Measurements from ENCODE around the gene GPHA2. TPM values are rescaled to one million over a fixed set of nuclear protein-coding genes. Genes with fewer than 3 reads are reported as not detected.

GPHA2 gene
- total RNA-seq, 1 experiment from 2014 or later: not detected

DNA sequence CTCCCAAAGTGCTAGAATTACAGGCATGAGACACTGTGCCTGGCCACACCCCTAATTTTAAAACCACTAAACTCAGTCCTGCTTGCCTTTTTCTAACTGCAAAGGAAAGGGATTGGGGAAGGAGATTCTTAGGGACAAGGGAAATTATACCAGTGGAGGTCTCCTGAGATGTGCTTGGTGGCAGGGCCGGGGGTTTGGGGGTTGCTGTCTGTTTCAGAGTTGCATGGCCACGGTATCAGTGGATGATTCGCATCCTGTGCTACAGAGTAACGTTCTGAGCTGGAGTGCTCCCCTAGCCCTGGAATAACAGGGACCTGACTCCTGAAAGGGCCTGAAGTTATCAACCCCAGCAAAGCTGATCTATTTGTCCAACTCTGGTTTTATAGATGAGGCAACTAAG lies 846 bp upstream of the GPHA2 start:
- no peaks in the 10 kb centered on the region for H3K36me3 ChIP-seq (replicated peaks; ENCODE audit: control insufficient read depth, insufficient read depth, low read length)
- H3K4me3 ChIP-seq (ENCODE audit: insufficient read depth, low read depth, low read length): no peak overlapping the region
- no peak for DNase-seq
- H3K27me3 ChIP-seq (ENCODE audit: control insufficient read depth, insufficient read depth, low read length): no peaks in the 10 kb centered on the region; the same call in 1 of the 2 replicates

DNA sequence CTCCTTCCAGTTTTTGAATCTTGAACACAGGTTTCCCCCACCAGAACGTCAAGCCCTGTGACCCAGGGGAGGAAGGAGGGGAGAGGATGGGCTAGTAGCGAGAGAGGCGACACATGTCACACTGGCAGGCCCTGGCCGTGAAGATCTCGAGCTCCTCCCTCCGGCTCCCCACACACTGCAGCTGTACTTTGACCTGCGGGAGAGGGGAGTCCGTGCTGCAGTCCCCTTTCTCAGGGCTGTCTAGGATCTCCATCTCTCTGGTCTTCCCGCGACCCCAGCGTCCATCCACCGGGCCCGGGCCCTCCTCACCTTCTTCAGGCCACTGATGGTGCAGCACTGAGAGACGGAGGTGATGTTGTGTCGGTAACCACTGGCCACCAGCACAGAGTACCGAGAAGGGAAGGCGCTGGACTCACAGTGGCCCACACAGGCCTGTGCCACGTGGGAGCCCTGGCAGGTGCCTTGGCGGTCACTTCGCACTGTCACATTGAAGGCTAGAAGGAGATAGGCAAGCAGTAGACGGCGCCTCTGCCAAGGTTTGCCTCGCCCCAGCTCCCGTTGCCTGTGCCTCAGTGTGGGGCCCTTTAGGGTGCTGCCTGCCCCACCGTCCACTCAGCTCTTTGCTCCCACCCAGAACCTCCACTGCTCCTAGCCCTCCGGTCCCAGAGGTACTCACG lies 873 bp downstream of the GPHA2 start:
- Histone ChIP-seq H3K36me3 (replicated peaks; ENCODE audit: control insufficient read depth, insufficient read depth, low read length) (no peaks in the 10 kb centered on the region; the same call in 1 of the 2 replicates), H3K27me3 (ENCODE audit: control insufficient read depth, insufficient read depth, low read length) (no peaks in the 10 kb centered on the region; the same call in 1 of the 2 replicates), H3K4me3 (ENCODE audit: insufficient read depth, low read depth, low read length) (no peak overlapping the region)
- DNase-seq: peak; percentile 62

DNA sequence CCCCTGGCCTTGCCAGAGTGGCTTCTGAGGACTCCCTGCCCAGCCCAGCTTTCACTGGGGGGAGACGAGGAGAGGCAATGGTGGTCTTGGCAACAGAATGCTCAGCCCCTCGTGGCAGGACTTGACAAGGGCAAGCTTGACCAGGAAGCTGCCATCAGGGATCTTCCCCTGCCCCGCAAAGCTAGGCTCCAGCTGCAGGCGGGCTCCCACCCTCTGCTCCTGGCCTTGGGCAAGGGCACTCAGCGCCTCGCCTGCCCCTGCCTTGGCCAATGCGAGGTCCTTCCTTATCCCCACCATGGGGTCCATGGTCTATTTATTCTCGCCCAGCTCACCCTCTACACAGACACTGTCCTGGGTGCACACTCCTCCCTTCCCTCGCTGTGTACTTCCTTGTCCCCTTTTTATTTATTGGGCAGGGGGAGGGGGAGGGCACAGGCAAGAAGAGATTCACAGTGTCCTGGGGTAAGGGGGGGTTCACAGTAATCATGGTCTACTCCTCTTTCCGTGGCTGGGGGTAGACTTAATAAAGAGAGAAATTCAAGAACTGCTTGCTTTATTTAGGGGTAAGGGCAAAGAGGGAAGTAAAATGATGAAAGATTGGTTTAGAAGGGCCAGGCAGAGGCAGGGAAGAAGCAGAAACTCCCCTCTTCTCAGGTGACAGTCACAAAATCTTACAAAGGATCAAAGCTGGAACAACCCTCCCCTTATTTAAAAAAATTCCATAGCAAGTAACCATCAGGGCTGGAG lies 1.6 kb downstream of the GPHA2 start:
- no peaks in the 10 kb centered on the region; the same call in 1 of the 2 replicates for H3K36me3 ChIP-seq (replicated peaks; ENCODE audit: control insufficient read depth, insufficient read depth, low read length)
- no peak overlapping the region for H3K4me3 ChIP-seq (ENCODE audit: insufficient read depth, low read depth, low read length)
- no peaks in the 10 kb centered on the region; the same call in 1 of the 2 replicates for H3K27me3 ChIP-seq (ENCODE audit: control insufficient read depth, insufficient read depth, low read length)
- DNase-seq: no peak

DNA sequence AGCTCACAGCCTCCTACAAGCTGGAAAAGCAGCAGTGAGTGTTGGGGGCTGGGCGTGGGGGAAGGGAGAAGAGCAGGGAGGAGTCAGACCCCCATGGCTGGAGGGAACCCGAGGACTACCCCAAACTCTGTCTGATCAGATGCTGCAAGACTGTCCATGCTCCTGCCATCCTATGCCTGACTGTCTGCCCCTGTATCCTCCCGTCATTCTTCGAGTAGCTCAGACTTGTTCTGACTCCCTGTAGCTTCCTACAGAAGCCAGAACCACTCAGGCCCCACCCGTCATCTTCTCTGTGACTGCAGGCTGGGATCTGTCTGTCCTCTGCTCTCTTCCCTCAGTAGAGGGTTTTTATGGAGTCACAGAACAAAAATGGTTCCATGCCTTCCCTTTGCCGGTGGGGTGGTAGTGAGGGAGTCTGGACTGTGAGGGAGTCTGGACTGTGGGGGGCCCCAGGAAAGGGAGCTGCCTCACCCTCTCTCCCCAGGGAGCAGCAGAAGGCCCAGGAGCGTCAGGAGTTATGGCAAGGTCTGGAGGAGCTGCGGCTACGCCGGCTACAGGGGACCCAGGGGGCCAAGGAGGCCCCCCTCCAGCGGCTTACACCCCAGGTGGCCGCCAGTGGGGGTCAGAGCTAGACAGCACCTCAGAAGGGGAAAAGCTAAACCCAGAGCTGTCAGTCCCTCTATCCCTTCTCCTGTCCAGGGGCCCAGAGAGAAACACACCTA lies 2.3 kb downstream of the GPHA2 start:
- DNase-seq: no peak
- H3K36me3 ChIP-seq (replicated peaks; ENCODE audit: control insufficient read depth, insufficient read depth, low read length): no peaks in the 10 kb centered on the region; the same call in 1 of the 2 replicates
- no peak overlapping the region for H3K4me3 ChIP-seq (ENCODE audit: insufficient read depth, low read depth, low read length)
- H3K27me3 ChIP-seq (ENCODE audit: control insufficient read depth, insufficient read depth, low read length): no peaks in the 10 kb centered on the region; the same call in 1 of the 2 replicates

DNA sequence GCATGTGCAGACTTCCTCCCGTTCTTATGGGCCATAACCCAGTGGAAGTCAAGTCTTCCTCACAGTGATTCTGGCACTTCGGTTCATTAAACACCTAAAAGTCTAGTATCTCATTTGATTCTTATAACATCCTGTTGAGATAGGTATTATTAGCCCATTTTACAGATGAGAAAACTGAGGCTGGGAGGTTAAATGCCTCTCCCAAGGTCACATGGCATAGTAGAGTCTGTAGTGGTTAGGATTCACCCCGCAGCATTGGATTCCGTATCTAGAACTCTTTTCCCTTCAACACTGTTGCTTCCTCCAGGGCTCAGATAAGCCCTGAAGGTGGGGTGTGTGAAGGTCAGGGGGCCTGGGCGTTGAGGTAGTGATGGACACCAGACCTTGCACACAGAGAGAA lies 3.4 kb downstream of the GPHA2 start:
- H3K36me3 ChIP-seq (replicated peaks; ENCODE audit: control insufficient read depth, insufficient read depth, low read length): no peaks in the 10 kb centered on the region; the same call in 1 of the 2 replicates
- H3K4me3 ChIP-seq (ENCODE audit: insufficient read depth, low read depth, low read length): no peak overlapping the region
- DNase-seq: no peak
- no peaks in the 10 kb centered on the region for H3K27me3 ChIP-seq (ENCODE audit: control insufficient read depth, insufficient read depth, low read length)

DNA sequence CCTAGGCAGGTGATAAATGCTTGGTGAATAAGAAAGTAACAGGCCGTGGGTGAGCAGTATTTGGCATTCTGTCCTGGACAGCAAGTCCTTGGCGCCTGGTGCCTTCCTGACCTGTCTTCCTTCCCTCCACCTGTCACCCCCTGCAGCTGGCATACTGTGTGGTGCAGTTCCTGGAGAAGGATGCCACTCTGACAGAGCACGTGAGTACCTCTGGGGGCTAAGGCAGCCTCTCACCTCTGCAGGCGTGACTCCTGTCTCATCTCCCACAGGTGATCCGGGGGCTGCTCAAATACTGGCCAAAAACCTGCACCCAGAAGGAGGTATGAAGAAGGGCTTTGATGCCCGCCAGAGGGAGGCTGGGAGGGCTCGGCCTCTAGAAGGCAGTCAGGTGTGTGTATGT lies 4.4 kb downstream of the GPHA2 start:
- no peak for DNase-seq
- no peaks in the 10 kb centered on the region; the same call in 1 of the 2 replicates for H3K36me3 ChIP-seq (replicated peaks; ENCODE audit: control insufficient read depth, insufficient read depth, low read length)
- H3K4me3 ChIP-seq (ENCODE audit: insufficient read depth, low read depth, low read length): no peak overlapping the region
- H3K27me3 ChIP-seq (ENCODE audit: control insufficient read depth, insufficient read depth, low read length): no peaks in the 10 kb centered on the region

DNA sequence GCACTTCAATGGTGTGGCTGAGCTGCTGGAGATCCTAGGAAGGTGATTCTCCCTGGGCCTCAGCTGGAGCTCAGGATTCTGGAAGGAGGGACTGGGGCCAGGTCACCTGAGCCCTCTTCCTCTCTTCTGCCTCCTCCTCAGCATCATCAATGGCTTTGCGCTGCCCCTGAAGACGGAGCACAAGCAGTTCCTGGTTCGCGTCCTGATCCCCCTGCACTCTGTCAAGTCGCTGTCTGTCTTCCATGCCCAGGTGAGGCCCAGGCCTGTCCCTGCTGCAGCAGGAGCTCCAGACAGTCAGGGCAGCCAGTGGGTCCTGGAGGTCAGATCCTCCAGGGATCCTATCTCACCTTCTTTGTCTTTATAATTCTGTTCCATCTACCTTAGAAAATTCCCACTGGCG lies 5.4 kb downstream of the GPHA2 start:
- Histone ChIP-seq H3K27me3 (ENCODE audit: control insufficient read depth, insufficient read depth, low read length) (peaks cover under 1% of the 10 kb centered on the region; the same call in 1 of the 2 replicates), H3K36me3 (replicated peaks; ENCODE audit: control insufficient read depth, insufficient read depth, low read length) (no peaks in the 10 kb centered on the region; the same call in 1 of the 2 replicates), H3K4me3 (ENCODE audit: insufficient read depth, low read depth, low read length) (no peak overlapping the region)
- DNase-seq: no peak

DNA sequence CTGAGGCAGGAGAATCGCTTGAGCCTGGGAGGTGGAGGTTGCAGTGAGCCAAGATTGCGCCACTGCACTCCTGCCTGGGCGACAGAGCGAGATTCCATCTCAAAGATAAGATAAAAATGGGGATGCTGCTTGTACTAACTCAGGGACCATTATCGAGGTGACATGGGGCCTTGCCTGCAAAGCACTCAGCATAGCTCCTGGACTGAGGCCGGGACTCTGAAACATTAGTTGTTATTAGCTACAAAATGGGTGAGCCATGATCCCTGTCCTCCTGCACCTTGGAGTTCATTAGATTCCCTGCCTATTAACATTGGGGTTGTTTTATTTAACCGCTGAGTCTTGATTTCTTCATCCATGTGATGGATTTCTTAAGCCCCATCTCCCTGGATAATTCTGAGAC lies 6.1 kb downstream of the GPHA2 start:
- Histone ChIP-seq H3K27me3 (ENCODE audit: control insufficient read depth, insufficient read depth, low read length) (peaks cover 5% of the 10 kb centered on the region), H3K4me3 (ENCODE audit: insufficient read depth, low read depth, low read length) (no peak overlapping the region), H3K36me3 (replicated peaks; ENCODE audit: control insufficient read depth, insufficient read depth, low read length) (no peaks in the 10 kb centered on the region; the same call in 1 of the 2 replicates)
- DNase-seq: peak; percentile 28

DNA sequence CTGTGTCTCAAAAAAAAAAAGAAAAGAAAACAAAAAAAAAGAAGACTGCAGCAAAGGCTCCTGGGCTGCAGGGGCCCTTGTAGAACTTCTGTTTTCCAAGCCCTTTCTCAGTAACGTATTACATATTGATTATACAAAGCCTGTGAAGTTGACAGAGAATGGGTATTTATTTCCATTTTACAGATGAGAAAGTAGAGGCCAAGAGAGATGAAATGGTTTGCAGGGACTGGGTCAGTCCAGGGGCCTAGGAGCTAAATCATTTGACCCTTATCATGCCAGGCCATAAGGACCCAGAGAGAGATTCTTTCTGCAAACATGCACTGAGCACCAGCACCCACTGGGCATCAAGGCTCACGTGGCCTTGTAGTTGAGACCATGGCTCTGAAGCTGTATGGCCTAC lies 6.7 kb downstream of the GPHA2 start:
- H3K27me3 ChIP-seq (ENCODE audit: control insufficient read depth, insufficient read depth, low read length): peaks cover 5% of the 10 kb centered on the region
- no peak for DNase-seq
- no peak overlapping the region for H3K4me3 ChIP-seq (ENCODE audit: insufficient read depth, low read depth, low read length)
- H3K36me3 ChIP-seq (replicated peaks; ENCODE audit: control insufficient read depth, insufficient read depth, low read length): no peaks in the 10 kb centered on the region; the same call in 1 of the 2 replicates

DNA sequence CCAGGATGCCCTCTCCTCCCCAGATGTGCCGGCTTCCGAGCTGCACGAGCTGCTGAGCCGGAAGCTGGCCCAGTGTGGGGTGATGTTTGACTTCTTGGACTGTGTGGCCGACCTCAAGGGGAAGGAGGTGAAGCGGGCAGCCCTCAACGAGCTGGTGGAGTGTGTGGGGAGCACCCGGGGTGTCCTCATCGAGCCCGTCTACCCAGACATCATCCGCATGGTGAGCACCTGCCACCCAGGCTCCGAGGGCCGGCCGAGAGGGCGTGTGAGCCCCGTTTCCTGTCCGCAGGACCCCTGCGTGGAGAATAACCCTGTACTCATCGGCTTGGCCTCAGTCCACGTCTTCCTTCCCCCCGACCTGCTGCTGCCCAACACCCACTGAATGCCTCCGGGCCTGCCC lies 9.0 kb downstream of the GPHA2 start:
- Histone ChIP-seq H3K27me3 (ENCODE audit: control insufficient read depth, insufficient read depth, low read length) (peaks cover 5% of the 10 kb centered on the region), H3K36me3 (replicated peaks; ENCODE audit: control insufficient read depth, insufficient read depth, low read length) (no peaks in the 10 kb centered on the region; the same call in 1 of the 2 replicates), H3K4me3 (ENCODE audit: insufficient read depth, low read depth, low read length) (no peak overlapping the region)
- DNase-seq: peak; percentile 55

DNA sequence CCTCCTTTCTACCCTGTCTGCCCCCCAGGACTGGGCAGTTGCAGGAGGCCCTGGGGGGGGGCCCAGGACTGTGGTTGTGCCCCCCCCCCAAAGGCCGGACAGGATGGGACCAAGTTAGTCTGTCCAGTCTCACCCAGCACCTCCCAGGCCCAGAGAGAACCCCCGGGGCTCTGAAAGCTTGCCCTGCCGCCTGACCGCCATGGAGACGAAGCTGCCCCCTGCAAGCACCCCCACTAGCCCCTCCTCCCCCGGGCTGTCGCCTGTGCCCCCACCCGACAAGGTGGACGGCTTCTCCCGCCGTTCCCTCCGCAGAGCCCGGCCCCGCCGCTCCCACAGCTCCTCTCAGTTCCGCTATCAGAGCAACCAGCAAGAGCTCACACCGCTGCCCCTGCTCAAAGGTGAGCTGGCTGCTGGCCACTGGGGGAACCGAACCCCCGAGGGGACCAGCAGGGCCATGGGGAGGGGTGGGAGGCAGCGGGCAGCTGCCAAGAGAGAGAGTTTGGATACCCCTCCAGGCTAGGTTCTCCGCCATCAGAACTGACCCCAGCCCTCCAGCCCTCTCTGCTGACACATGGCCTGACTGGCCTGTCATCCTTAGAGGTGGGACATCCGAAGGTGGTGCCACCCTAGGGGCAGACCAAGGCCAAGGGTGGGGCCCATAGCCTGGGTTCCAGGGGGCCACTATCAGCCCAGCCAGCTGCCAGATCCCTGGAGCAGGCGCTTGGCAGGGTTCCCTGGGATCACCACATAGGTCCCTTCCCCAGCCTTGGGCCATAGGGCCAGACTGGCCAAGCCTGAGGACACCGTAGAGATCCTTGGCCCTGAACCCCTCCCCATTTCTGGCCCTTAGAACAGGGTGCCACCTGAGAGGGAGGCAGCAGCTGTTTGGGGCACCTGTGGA lies 9.9 kb downstream of the GPHA2 start:
- DNase-seq: peak; percentile 71
- no peak overlapping the region for H3K4me3 ChIP-seq (ENCODE audit: insufficient read depth, low read depth, low read length)
- H3K27me3 ChIP-seq (ENCODE audit: control insufficient read depth, insufficient read depth, low read length): peaks cover 5% of the 10 kb centered on the region
- H3K36me3 ChIP-seq (replicated peaks; ENCODE audit: control insufficient read depth, insufficient read depth, low read length): no peaks in the 10 kb centered on the region

DNA sequence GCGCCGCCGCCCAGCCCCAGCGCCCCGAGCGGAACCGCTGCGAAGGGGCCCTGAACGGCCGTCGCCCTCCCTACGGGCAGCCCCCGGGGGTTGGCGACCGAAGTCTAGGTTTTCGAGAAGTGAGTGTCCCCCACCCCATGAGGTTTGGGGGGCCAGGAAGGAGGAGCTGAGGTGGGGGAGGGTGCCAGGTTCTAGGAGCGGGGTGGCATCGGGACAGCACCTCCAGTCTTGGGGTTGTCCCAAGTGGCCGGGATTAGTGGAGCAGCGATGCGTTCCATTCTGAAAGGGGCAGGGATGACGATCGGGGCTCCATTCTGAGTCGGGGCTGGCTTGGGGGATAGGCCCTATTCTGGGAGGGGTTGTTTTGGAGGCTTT lies 10.8 kb downstream of the GPHA2 start:
- no peaks in the 10 kb centered on the region for H3K36me3 ChIP-seq (replicated peaks; ENCODE audit: control insufficient read depth, insufficient read depth, low read length)
- peak overlapping the region; percentile 72 for H3K4me3 ChIP-seq (ENCODE audit: insufficient read depth, low read depth, low read length)
- DNase-seq: peak; percentile 83
- H3K27me3 ChIP-seq (ENCODE audit: control insufficient read depth, insufficient read depth, low read length): peaks cover 5% of the 10 kb centered on the region

DNA sequence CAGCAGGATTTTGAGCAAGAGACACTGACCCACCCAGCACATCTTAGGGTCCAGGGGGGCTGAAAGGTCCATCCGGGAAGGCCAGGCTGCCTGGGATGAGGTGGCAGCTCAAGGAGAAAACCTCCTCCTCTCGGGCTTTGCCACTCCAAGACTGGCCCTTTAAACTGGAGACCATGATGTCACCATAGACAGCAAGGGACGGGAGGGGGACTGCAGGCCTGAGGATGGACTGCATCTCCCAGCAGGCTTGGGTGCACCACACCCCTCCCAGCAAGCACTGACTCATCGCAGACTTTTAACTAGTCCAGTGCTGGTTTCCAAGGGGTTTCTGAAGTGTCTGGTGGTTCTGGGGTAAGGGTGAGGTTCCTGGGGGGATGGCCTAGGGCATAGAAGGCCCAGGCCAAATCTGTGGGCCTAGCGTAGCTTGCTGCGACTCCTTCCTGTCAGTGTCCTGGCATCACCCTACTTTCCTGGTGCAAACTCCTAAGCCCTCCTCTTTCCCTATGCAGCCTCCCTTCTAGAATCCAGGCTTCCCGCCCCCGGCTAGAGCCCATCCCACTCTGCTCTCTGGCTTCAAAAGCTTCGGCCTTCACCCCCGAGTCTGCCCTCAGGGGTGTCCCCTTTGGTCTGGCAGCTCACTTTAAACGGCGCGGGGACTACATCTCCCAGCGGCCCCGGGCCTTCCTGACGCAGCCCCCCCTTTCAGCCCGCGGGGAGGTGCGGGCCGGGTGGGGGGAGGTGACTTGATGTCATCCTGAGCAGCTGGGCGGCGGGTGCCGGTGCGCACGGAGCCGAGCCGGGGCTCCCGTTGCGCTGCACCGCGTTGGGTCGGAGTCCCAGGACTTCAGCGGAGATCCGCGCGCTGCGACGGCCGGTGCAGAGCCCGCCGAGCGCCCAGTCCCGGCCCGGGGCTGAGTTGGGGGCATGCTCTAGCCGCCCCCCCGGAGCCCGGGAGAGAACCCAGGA lies 11.5 kb downstream of the GPHA2 start, which contains the start of gene PPP2R5B:
PPP2R5B (plus strand) TSS at position 746 of the 966 bp plus-strand sequence. CDS start 1,046 bp downstream, outside the sequence.
- DNase-seq: peak; percentile 97
- H3K36me3 ChIP-seq (replicated peaks; ENCODE audit: control insufficient read depth, insufficient read depth, low read length): no peaks in the 10 kb centered on the region
- H3K4me3 ChIP-seq (ENCODE audit: insufficient read depth, low read depth, low read length): peak within 1 kb of the TSS; percentile 72
- H3K27me3 ChIP-seq (ENCODE audit: control insufficient read depth, insufficient read depth, low read length): peaks cover 5% of the 10 kb centered on the region

Data from H7 (cell line).